ENCODE data around the gene CCDC57.

- TF ChIP-seq CTCF (IDR thresholded peaks at IDR 0.05; ENCODE audit: borderline replicate concordance, extremely low read depth, low read length, poor library complexity, severe bottlenecking) (no peak), EZH2 (IDR thresholded peaks at IDR 0.05; ENCODE audit: borderline replicate concordance, low read depth, low read length, severe bottlenecking) (no peak)
Measured at GRCh38 chr17:82239401-82239925, 26.8 kb upstream of the CCDC57 start.
